C4-2B (cell line): Measurements from ENCODE around the gene FAF1.

Source experiments
- CTCF ChIP-seq: fragments of 450-650 bp; conservative IDR thresholded peaks from 2 replicates; pipeline ENCODE4 v1.5.1; 2017; ENCODE audit warnings: mild to moderate bottlenecking
- ZFX ChIP-seq: fragments of 450-650 bp; IDR thresholded peaks from 2 replicates; pipeline ENCODE4 v1.6.1; 2017

- TF ChIP-seq CTCF (no peak), ZFX (no peak)
Observed at GRCh38 chr1:50996083-50996482, 36.0 kb upstream of the FAF1 start.
